GM18858 (cell line): Measurements from ENCODE around the gene SAYSD1.
"Not testable (repeated sequence)": the region's sequence is repeated elsewhere in the genome, so short reads cannot be mapped to it uniquely, and the experiment has no call there.

ENCODE experiments used
- ATAC-seq: cut with Tn5 transposase; IDR thresholded peaks from one replicate; pipeline ENCODE4 v1.9.1; 2021; ENCODE audit not compliant: unreplicated experiment

The SAYSD1 gene, protein sequence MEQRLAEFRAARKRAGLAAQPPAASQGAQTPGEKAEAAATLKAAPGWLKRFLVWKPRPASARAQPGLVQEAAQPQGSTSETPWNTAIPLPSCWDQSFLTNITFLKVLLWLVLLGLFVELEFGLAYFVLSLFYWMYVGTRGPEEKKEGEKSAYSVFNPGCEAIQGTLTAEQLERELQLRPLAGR

GRCh38 chr6:39114704-39115599, at the start of gene SAYSD1:
SAYSD1 (minus strand) TSS chr6:39115186; CDS start chr6:39115089, 97 bp downstream.
- ATAC-seq: peak; percentile 79

- ATAC-seq: no peak
These were observed 42.5 kb upstream of the SAYSD1 start for GRCh38 chr6:39157511-39157910.

GRCh38 chr6:39156801-39157200, 41.8 kb upstream of the SAYSD1 start:
- ATAC-seq: no peak

- ATAC-seq: no peak
These were observed 39.7 kb upstream of the SAYSD1 start for GRCh38 chr6:39154705-39155104.

DNA sequence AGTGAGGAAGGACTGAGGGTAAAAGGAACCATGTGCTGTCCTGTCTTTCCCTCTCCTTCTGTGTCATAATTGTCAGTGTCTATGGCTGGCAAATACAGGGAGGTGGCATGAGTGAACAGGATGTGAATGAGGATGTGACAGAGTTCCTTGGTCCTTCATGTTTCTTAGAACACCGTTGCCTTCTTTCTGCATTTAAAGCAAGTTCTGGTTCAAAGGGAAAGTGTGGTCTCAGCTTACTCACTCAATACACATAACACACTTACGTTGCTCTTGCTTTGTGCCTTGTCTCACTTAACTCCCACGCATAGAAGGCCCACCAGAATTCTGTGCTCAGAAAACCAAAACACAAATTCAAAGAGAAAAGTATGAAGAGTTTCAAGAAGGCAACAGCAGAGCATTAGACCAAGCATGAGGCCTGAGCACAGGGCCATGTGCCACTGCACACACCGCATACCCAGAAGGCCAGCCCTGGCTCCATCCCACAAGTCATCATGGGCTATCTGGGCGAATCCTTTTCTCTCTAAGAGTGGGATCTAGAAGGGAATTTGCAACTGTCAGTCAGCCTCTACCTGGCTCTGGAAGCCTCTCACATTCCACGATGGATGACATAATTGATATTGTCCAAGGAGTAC, 38.9 kb upstream of the SAYSD1 start:
- no peak for ATAC-seq

GRCh38 chr6:39152262-39152661, 37.3 kb upstream of the SAYSD1 start:
- no peak for ATAC-seq

DNA sequence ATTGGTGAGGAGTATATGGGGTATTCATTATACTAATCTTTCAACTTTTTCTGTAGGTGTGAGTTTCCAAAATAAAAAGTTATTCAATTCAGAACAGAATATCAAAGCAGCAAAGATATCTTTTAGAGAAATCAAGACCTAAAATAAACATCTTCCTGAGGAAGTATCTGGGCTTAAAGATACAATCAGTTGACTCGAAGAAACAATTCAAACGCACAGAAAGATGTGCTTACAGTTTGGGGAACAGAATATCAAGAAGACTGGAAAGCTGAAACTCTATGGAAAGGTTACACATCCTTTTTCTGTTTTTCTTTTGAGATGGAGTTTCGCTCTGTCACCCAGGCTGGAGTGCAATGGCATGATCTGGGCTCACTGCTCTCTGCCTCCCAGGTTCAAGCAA, 36.2 kb upstream of the SAYSD1 start:
- ATAC-seq: no peak

GRCh38 chr6:39144481-39145173, 29.6 kb upstream of the SAYSD1 start:
- ATAC-seq: no peak

DNA sequence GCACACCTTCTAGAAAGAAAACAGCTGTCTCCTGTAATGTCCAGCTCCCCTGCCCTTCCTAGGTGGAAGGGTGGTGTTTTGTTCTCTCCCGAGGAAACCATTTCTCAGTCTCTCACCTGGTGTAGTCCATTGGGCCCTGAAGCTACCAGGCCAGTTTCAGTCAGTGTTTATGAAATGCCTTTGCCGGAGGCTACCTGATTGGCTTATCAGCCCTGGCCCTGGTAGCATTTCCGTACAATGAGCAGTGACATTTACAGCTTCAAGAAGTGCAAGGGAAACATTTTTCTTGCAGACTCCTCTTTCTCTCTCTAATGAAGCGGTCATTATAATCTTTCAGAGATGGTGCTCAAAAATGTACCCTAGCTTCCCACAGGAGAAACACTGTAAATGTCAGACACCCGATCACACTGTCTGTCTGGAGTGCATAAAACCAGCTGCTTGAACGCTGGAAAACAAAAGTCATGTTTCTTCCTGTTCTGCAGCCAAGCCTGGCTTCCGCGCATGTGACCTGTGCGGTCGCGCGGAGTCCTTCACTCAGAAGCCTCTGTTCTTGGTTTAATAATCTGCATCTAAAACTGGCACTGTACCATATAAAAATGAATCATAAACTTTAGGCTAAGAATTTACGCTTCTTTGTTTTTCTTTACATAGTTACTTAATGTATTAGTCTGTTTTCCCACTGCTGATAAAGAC, 28.4 kb upstream of the SAYSD1 start:
- ATAC-seq: no peak

DNA sequence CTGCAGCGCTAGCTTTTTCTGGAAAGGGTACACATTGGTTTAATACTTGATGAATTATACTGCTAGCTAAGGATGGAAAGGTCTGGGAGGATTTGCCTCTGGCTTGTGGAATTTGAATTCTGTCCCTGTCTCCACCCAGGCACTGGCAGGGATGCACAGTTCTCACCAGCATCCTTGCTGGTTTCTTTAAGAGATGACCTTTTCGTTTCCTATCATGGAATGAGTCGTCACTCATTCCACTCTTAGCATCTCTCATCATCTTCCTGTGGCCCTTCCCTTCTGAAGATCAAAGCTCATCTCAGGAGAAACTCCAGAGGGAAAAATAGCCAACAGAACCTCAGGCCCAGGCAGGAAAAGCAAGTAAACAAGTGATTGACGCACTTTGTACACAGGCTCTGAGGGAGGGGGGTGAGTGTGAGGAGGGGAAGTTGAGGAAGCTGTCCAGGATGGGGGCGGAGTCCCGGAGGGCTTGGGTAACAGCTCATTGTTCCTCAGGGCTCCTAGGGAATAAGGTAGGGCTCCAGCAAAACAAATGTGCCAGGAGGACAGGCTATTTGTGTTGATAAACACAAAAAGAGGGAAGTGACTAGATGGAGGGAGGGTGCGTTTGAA, 25.7 kb upstream of the SAYSD1 start:
- ATAC-seq: no peak

- ATAC-seq: no peak
These were observed 22.3 kb upstream of the SAYSD1 start for GRCh38 chr6:39137245-39137644.

DNA sequence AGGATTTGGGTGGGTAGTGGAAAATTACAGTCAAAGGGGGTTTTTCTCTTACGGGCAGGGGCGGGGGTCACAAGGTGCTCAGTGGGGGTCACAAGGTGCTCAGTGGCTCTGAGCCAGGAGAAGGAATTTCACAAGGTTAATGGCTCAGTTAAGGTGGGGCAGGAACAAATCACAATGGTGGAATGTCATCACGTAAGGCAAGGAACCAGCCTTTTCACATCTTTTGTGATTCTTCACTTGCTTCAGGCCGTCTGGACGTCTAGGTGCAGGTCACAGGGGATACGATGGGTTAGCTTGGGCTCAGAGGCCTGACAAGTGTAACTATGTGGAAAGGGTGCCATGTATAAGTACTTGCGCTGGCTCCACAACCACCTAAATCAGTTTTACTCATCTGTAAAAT, 21.2 kb upstream of the SAYSD1 start:
- ATAC-seq: not testable (repeated sequence)

DNA sequence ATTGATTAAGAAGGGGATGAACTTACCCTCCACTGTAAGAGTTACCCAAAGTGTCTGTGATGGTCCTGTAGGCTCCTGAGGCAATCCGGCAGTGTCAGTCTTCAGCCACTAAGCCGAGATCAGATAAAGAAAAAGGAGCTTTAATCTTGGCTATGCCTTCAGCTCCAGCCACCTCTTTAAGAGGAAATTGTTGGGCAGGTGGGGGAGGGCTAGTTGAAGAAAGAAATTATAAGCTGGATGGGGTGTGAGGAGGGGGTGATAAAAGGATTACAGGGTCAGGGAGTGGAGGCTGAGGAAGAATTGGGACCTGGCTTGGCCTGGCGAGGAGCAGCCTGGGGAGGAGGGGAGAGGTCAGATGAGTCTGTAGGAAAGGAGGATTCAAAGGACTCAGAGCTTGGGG, 19.8 kb upstream of the SAYSD1 start:
- ATAC-seq: not testable (repeated sequence)

DNA sequence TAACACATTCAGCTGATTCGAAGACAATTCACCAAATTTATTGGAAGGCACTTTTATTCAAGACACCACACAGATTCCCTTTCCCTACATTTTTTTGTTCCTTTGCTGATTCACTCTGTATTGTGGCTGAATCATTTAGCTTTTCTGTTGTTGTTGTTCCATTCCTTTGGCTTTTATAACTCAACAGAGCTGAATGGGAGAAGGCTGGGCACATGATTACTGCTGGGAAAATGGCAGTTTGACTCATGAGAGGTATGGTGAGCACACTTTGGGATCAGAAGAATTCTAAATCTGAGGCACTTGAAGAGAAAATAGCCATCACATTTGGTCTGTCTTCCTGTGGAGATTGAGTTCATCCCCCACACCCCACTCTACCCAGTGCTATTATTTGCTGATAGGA, 15.7 kb upstream of the SAYSD1 start:
- no peak for ATAC-seq

DNA sequence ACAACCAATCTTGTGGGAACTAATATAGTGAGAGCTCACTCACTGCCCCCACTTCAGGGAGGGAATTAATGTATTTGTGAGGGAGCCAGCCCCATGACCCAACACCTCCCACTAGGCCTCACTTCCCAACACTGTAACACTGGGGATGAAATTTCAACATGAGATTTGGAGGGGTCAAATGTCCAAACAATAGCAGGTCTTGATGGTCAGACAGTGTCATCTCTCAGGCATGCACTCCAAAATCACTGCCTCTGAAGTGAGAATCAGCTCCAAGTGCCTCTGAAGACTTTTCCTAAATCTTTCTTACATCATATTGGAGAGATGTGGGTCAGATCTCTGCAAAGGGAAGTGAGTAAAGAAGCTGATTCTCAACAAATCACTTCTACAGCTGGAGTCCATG, 13.8 kb upstream of the SAYSD1 start:
- ATAC-seq: no peak

- ATAC-seq: no peak
These were observed 13.1 kb upstream of the SAYSD1 start for GRCh38 chr6:39128106-39128505.

DNA sequence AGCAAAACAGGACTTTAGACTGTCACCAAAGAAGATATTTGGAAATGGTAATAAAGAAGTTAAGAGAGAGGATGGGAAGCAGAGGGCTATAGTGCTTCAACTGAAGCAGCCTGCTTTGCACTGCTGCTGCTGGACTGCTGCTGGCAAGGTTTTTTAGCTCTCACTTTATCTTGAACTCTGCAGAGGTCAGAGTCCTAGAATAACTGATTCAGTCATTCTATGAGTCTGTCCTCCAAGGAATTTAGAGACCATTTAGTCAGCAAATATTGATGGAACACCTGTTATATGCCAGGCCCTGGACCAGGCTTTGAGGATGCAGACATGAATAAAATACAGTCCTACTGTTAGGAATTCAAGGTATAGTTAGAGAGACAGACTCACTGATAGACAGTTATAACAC, 9.1 kb upstream of the SAYSD1 start:
- no peak for ATAC-seq

- ATAC-seq: no peak
These were observed 3.9 kb upstream of the SAYSD1 start for GRCh38 chr6:39118921-39119320.

DNA sequence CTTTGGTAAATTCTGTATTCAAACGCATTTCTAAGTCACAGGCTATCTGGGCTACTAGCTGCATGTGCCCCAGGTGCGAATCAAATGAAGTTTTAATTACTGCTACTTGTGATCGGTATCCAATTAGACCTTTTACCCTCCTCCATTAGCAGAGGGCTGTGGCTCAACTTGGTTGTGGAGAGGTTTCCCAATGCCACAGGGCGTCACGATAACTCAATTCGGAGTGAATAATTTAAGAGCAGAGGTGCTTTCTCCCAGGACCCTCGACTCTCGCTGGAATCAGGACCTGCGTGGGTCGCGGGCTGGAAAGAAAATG, 640 bp downstream of the SAYSD1 start:
- peak; percentile 9 for ATAC-seq

- ATAC-seq: no peak
These were observed 1.2 kb downstream of the SAYSD1 start for GRCh38 chr6:39113788-39114187.

GRCh38 chr6:39111280-39111679, 3.7 kb downstream of the SAYSD1 start:
- ATAC-seq: no peak
